Osteoblast (primary cell): ENCODE data around the gene MTHFD1L. TPM values are rescaled to one million over a fixed set of nuclear protein-coding genes. Genes with fewer than 3 reads are reported as not detected.

ENCODE experiments used
- DNase-seq: peaks from one replicate; pipeline ENCODE4 v3.0.0; 2011; ENCODE audit warnings: low spot score, mixed read lengths; ENCODE audit not compliant: insufficient read length; ENCODE audit errors: missing footprints
- H2AFZ ChIP-seq: 2 replicates; pipeline ENCODE4 v1.6.0; 2011; ENCODE audit warnings: mild to moderate bottlenecking, low read length
- H3K27ac ChIP-seq: 2 replicates; pipeline ENCODE4 v1.5.1; 2011; ENCODE audit warnings: mild to moderate bottlenecking, low read depth, low read length, moderate library complexity
- H3K27me3 ChIP-seq: 2 replicates; pipeline ENCODE4 v1.6.0; 2012; ENCODE audit warnings: mild to moderate bottlenecking, control low read depth, inconsistent platforms, low read length, moderate library complexity; ENCODE audit not compliant: insufficient read depth
- H3K36me3 ChIP-seq: 2 replicates; pipeline ENCODE4 v1.5.1; 2011; ENCODE audit warnings: mild to moderate bottlenecking, low read length, control low read depth, moderate library complexity; ENCODE audit not compliant: insufficient read depth
- H3K4me1 ChIP-seq: 2 replicates; pipeline ENCODE4 v1.5.1; 2011; ENCODE audit warnings: mild to moderate bottlenecking, low read length, control low read depth, moderate library complexity; ENCODE audit not compliant: insufficient read depth
- H3K4me2 ChIP-seq: 2 replicates; pipeline ENCODE4 v1.6.0; 2011; ENCODE audit warnings: mild to moderate bottlenecking, low read length; ENCODE audit not compliant: insufficient read depth
- H3K4me3 ChIP-seq: fragments of 200-600 bp; sonication (generic); 3 replicates; pipeline ENCODE4 v1.5.1; 2012; ENCODE audit warnings: mild to moderate bottlenecking, low read length, inconsistent platforms; ENCODE audit not compliant: insufficient read depth
- H3K79me2 ChIP-seq: 2 replicates; pipeline ENCODE4 v1.6.0; 2012; ENCODE audit warnings: mild to moderate bottlenecking, low read length, control low read depth, inconsistent platforms; ENCODE audit not compliant: insufficient read depth
- H3K9me3 ChIP-seq: 2 replicates; pipeline ENCODE4 v1.5.1; 2011; ENCODE audit warnings: low read depth, low read length, control low read depth
- H4K20me1 ChIP-seq: 2 replicates; pipeline ENCODE4 v1.6.0; 2012; ENCODE audit warnings: mild to moderate bottlenecking, low read length, control low read depth; ENCODE audit not compliant: insufficient read depth
- total RNA-seq: library from RNA; depleted of rRNA; stranded (reverse); fragments of >200 nt; gene quantifications from 2 replicates; pipeline ENCODE4 v1.2.3, GENCODE V29; 2012
- TF ChIP-seq, protein P1 (sequence below): IDR thresholded peaks from 2 replicates; pipeline ENCODE4 v1.5.1; 2011; ENCODE audit warnings: mild to moderate bottlenecking, low read depth, low read length, moderate library complexity; ENCODE audit errors: extremely low read depth

The MTHFD1L gene
- total RNA-seq, 1 donor: 56.8 TPM

DNA sequence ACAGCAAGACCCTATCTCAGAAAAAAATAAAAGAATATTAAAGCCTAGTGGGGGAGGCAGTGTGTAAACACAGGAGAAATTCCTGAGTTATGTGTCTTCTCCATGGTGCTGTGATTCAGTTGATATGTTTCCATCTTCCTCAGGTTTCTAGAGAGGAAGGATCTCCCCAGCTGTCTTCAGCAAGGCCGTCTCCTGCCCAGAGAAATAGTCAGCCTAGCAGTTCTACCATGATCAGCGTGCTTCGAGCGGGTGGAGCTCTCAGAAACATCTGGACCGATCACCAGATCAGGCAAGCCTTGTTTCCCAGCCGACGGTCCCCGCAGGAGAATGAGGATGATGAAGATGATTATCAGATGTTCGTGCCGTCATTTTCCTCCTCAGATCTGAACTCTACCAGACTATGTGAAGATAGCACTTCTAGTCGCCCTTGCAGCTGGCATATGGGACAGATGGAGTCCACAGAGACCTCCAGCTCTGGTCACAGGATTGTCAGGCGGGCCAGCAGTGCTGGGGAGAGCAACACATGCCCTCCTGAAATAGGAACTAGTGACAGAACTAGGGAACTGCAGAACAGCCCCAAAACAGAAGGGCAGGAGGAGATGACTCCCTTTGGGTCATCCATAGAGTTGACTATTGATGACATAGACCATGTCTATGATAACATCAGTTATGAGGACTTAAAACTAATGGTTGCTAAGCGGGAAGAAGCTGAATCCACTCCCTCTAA, 34.9 kb upstream of the MTHFD1L start:
- Histone ChIP-seq H3K4me2 (peak overlapping the region; percentile 38), H4K20me1 (no peaks in the 10 kb centered on the region), H3K36me3 (no peaks in the 10 kb centered on the region), H3K4me3 (no peak overlapping the region), H3K9me3 (no peaks in the 10 kb centered on the region), H3K27ac (no peak overlapping the region), H3K4me1 (peaks cover 3% of the 10 kb centered on the region), H2AFZ (no peak overlapping the region), H3K27me3 (peaks cover 4% of the 10 kb centered on the region), H3K79me2 (no peaks in the 10 kb centered on the region)
- peak; percentile 86 for DNase-seq
- TF ChIP-seq, protein P1, sequence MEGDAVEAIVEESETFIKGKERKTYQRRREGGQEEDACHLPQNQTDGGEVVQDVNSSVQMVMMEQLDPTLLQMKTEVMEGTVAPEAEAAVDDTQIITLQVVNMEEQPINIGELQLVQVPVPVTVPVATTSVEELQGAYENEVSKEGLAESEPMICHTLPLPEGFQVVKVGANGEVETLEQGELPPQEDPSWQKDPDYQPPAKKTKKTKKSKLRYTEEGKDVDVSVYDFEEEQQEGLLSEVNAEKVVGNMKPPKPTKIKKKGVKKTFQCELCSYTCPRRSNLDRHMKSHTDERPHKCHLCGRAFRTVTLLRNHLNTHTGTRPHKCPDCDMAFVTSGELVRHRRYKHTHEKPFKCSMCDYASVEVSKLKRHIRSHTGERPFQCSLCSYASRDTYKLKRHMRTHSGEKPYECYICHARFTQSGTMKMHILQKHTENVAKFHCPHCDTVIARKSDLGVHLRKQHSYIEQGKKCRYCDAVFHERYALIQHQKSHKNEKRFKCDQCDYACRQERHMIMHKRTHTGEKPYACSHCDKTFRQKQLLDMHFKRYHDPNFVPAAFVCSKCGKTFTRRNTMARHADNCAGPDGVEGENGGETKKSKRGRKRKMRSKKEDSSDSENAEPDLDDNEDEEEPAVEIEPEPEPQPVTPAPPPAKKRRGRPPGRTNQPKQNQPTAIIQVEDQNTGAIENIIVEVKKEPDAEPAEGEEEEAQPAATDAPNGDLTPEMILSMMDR: no peak

DNA sequence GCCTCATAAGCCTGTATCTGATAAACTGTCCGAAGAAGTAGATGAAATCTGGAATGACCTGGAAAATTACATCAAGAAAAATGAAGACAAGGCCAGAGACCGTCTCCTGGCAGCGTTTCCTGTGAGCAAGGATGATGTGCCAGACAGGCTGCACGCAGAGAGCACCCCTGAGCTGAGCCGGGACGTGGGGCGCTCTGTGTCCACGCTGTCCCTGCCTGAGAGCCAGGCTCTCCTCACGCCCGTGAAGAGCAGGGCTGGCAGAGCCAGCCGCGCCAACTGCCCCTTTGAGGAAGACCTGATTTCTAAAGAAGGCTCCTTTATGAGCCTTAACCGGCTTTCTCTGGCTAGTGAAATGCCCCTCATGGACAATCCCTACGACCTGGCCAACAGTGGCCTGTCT, 33.9 kb upstream of the MTHFD1L start:
- TF ChIP-seq, protein P1: no peak
- no peaks in the 10 kb centered on the region for H4K20me1 ChIP-seq
- H3K27me3 ChIP-seq: peaks cover 4% of the 10 kb centered on the region
- H3K27ac ChIP-seq: no peak overlapping the region
- H3K9me3 ChIP-seq: no peaks in the 10 kb centered on the region
- peaks cover 3% of the 10 kb centered on the region for H3K4me1 ChIP-seq
- no peak overlapping the region for H2AFZ ChIP-seq
- no peaks in the 10 kb centered on the region for H3K79me2 ChIP-seq
- peak; percentile 49 for DNase-seq
- H3K4me2 ChIP-seq: no peak overlapping the region
- no peaks in the 10 kb centered on the region for H3K36me3 ChIP-seq
- no peak overlapping the region for H3K4me3 ChIP-seq

DNA sequence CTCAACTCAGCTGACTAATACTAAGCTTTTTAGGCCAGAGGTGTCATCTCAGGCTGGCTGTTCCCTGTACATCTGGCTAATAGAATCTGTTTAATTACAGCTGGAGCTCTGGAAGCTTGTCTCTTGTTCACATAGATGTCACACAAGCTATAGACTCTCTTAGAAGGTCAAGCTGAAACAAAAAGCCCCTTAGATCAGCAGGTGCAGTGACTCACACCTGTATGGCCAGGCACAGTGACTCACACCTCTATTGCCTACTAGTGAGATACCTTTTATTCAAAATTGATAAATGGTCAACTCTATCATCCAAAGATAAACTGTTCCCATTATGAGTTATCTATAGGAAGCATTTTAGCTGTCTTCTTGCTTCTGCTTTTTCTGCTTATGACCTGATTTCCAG, 29.9 kb upstream of the MTHFD1L start:
- no peak overlapping the region for H3K4me2 ChIP-seq
- H3K4me1 ChIP-seq: no peaks in the 10 kb centered on the region
- H2AFZ ChIP-seq: no peak overlapping the region
- no peaks in the 10 kb centered on the region for H3K9me3 ChIP-seq
- H3K79me2 ChIP-seq: no peaks in the 10 kb centered on the region
- H3K27ac ChIP-seq: no peak overlapping the region
- H4K20me1 ChIP-seq: no peaks in the 10 kb centered on the region
- TF ChIP-seq, protein P1: no peak
- no peak for DNase-seq
- no peaks in the 10 kb centered on the region for H3K36me3 ChIP-seq
- no peak overlapping the region for H3K4me3 ChIP-seq
- peaks cover 4% of the 10 kb centered on the region for H3K27me3 ChIP-seq

DNA sequence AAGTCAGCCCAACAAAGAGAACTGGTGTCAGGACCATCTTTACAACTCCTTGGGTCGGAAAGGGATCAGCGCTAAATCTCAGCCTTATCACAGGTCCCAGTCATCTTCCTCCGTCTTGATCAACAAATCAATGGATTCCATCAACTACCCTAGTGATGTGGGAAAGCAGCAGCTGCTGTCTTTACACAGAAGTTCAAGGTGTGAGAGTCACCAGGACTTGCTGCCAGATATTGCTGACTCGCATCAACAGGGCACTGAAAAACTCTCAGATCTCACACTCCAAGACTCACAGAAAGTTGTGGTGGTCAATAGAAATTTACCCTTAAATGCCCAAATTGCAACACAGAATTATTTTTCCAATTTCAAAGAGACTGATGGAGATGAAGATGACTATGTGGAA, 25.3 kb upstream of the MTHFD1L start:
- Histone ChIP-seq H2AFZ (no peak overlapping the region), H3K4me1 (no peaks in the 10 kb centered on the region), H3K9me3 (no peaks in the 10 kb centered on the region), H3K36me3 (no peaks in the 10 kb centered on the region), H4K20me1 (no peaks in the 10 kb centered on the region), H3K4me2 (no peak overlapping the region), H3K4me3 (no peak overlapping the region), H3K27ac (no peak overlapping the region), H3K27me3 (no peaks in the 10 kb centered on the region), H3K79me2 (no peaks in the 10 kb centered on the region)
- DNase-seq: peak; percentile 58
- TF ChIP-seq, protein P1: no peak
